Breast epithelium (tissue), 3 donors: ENCODE measurements around the gene PRKD2.

Source experiments
- POLR2A ChIP-seq: fragments of 450-650 bp; IDR thresholded peaks from one replicate; pipeline ENCODE4 v1.6.1; 2016; ENCODE audit warnings: antibody characterized with exemption, mild to moderate bottlenecking, moderate library complexity
- TF ChIP-seq, protein P1 (sequence below), 3 donors: fragments of 450-650 bp; IDR thresholded peaks; one replicate each; pipeline ENCODE4 v1.5.1; 2016 to 2017; ENCODE audit warnings: antibody characterized with exemption in 3 of 3, mild to moderate bottlenecking in 3 of 3, moderate library complexity in 3 of 3

DNA sequence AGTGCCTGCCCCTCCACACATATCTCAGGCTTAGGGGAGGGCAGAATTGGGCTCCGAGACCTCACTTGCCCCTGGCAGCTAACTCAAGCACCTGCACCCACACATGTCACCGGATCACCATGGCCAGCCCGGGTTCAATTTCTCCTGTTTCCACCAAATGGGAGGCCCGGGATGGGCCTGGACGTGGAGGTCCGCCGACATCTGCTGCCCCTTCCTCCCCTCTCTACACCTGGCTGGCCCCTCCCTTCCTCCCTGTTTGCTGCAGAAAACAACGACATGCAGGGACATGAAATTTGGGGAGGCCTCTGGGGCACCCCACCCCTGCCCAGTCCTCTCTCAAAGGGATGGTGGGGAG lies 1.3 kb downstream of the PRKD2 start:
- TF ChIP-seq, protein P1, sequence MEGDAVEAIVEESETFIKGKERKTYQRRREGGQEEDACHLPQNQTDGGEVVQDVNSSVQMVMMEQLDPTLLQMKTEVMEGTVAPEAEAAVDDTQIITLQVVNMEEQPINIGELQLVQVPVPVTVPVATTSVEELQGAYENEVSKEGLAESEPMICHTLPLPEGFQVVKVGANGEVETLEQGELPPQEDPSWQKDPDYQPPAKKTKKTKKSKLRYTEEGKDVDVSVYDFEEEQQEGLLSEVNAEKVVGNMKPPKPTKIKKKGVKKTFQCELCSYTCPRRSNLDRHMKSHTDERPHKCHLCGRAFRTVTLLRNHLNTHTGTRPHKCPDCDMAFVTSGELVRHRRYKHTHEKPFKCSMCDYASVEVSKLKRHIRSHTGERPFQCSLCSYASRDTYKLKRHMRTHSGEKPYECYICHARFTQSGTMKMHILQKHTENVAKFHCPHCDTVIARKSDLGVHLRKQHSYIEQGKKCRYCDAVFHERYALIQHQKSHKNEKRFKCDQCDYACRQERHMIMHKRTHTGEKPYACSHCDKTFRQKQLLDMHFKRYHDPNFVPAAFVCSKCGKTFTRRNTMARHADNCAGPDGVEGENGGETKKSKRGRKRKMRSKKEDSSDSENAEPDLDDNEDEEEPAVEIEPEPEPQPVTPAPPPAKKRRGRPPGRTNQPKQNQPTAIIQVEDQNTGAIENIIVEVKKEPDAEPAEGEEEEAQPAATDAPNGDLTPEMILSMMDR (IDR thresholded peaks at IDR 0.05), result no peak
- TF ChIP-seq POLR2A, result no peak
